ENCODE measurements around the gene UGDH.

Gene UGDH

DNA sequence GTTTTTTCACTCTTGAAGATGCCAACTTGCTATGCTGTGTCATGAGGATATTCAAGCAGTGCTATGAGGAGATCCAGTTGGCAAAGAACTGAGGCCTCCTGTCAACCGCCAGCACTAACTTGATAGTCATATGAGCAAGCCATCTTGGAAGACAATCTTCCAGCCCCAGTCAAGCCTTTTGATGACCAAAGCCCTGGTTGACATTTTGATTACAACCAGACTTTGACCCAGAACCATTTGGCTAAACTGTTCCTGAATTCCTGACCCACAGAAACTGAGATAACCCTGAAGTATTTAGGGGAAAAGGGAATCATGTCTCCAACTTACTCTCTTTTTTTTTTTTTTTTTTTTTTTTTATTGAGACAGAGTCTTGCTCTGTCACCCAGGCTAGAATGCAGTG is 32.9 kb downstream of the UGDH start:
- no peak for DNase-seq (ENCODE audit: low spot score)
- no peak for TF ChIP-seq CTCF (IDR thresholded peaks at IDR 0.05)
- no peak overlapping the region for H3K27ac ChIP-seq
- H3K4me3 ChIP-seq: no peak overlapping the region

GRCh38 chr4:39490322-39490721 is 36.9 kb downstream of the UGDH start:
- TF ChIP-seq CTCF (IDR thresholded peaks at IDR 0.05): no peak
- no peak overlapping the region for H3K4me3 ChIP-seq
- no peak for DNase-seq (ENCODE audit: low spot score)

DNA sequence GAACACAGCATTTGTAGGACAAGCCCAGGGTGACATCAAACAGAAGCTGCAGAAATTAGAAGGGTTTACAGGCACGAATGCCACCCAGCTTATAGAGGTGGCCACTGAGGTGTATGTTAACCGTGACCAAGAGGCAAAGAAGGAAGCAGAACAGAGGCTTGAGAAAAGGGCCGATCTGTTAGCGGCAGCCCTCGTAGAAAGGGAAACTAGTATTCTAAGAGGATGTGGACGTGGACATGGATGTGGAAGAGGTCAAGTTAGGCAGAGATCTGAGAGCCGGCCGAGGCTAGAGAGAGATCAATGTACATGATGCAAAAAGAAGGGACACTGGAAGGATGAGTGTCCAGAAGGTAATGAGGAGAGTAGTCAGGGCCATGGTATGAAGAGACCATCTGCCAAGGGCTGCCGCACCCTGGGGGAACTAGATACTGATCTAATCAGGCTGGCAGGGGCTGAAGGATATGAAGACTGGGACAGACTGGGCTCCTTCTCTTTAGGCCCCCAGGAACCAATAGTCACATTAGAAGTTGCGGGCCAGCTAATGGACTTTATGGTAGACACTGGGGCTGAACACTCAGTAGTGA is 40.9 kb downstream of the UGDH start:
- no peak for DNase-seq (ENCODE audit: low spot score)
- no peak for TF ChIP-seq CTCF (IDR thresholded peaks at IDR 0.05)
- Histone ChIP-seq H3K27ac (no peak overlapping the region), H3K4me3 (no peak overlapping the region)

More at GRCh38 chr4:39490322-39490721, 36.9 kb downstream of the UGDH start:
- H3K27ac ChIP-seq: no peak overlapping the region

DNA sequence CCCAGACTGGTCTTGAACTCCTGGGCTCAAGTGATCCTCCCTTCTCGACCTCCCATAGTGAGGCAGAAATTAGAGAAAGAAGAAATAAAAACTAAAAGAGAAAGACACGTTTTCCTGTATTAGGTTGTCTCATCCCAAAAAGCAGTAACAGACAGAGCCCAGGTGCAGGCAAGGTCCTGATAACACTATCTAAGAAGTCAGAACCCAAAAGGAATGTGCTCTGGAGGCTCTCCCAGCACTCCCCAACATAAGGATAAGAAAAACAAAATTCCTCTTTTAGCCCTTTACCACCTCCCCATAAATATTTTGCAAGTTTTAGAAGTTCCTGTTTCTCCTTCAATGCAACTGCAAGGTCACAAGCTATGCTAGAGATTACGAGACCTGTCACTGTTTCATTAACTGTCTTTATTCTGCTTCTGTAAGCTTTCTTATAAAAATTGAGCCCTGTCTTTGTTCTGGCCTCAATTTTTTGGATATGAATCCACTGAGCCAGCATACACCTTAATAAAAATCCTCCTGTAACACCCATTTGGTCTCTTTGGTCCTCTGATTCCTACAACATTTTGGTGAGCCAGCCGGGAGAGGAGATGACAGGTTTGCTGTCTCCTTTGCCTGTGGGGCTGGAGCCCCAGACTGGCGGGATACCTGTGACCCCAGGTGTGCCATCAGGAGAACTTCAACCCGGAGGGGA is 42.5 kb downstream of the UGDH start:
- DNase-seq (ENCODE audit: low spot score): no peak
- Histone ChIP-seq H3K27ac (no peak overlapping the region), H3K4me3 (no peak overlapping the region)
- no peak for TF ChIP-seq CTCF (IDR thresholded peaks at IDR 0.05)

GRCh38 chr4:39480902-39481695 is 46.1 kb downstream of the UGDH start:
- no peak for TF ChIP-seq CTCF (IDR thresholded peaks at IDR 0.05)
- H3K27ac ChIP-seq: no peak overlapping the region
- DNase-seq (ENCODE audit: low spot score): no peak
- no peak overlapping the region for H3K4me3 ChIP-seq

GRCh38 chr4:39480251-39480650 is 47.0 kb downstream of the UGDH start:
- no peak for TF ChIP-seq CTCF (IDR thresholded peaks at IDR 0.05)
- no peak overlapping the region for H3K4me3 ChIP-seq
- no peak for DNase-seq (ENCODE audit: low spot score)

More at GRCh38 chr4:39480251-39480650, 47.0 kb downstream of the UGDH start:
- H3K27ac ChIP-seq: no peak overlapping the region

Data from coronary artery (tissue), 2 donors.